Thymus (tissue), 11 donors: ENCODE data around the gene C6orf15. TPM values are rescaled to one million over a fixed set of nuclear protein-coding genes. Genes with fewer than 3 reads are reported as not detected.
A peak's percentile ranks its signal among the peaks of the same experiment; 100 is the strongest.

Experiments used
- DNase-seq, 9 donors: peaks; one replicate each; pipeline ENCODE4 v3.0.0-alpha.2; 2013; ENCODE audit warnings: low spot score in 9 of 9, low read depth in 6 of 9, missing footprints in 1 of 9
- H3K27ac ChIP-seq, 2 donors: one replicate each; pipeline ENCODE4 v1.5.1; 2013; ENCODE audit warnings: control low read depth in 1 of 2, low read depth in 1 of 2, low read length in 1 of 2, mild to moderate bottlenecking in 1 of 2, moderate library complexity in 1 of 2
- H3K27me3 ChIP-seq, 2 donors: one replicate each; pipeline ENCODE4 v1.5.1; 2013; ENCODE audit warnings: low read length in 1 of 2; ENCODE audit not compliant: control insufficient read depth in 2 of 2, insufficient read depth in 1 of 2
- H3K36me3 ChIP-seq, 2 donors: one replicate each; pipeline ENCODE4 v1.5.1; 2013; ENCODE audit warnings: low read length in 1 of 2, mild to moderate bottlenecking in 1 of 2, moderate library complexity in 1 of 2; ENCODE audit not compliant: control insufficient read depth in 2 of 2, insufficient read depth in 2 of 2
- H3K4me1 ChIP-seq, 2 donors: one replicate each; pipeline ENCODE4 v1.5.1; 2013; ENCODE audit warnings: low read length in 2 of 2; ENCODE audit not compliant: control insufficient read depth in 2 of 2, insufficient read depth in 2 of 2
- H3K4me3 ChIP-seq, 2 donors: one replicate each; pipeline ENCODE4 v1.5.1; 2013; ENCODE audit warnings: low read length in 2 of 2, control low read depth in 1 of 2, mild to moderate bottlenecking in 1 of 2
- H3K9me3 ChIP-seq, 2 donors: one replicate each; pipeline ENCODE4 v1.5.1; 2013; ENCODE audit warnings: low read length in 1 of 2, mild to moderate bottlenecking in 1 of 2; ENCODE audit not compliant: control insufficient read depth in 2 of 2, insufficient read depth in 1 of 2
- WGBS: extraction: QIAGEN DNeasy Blood & Tissue Kit; methylation state at CpG from one replicate; pipeline ENCODE4 v1.1.7; 2013; 5-methylcytosine and 5-hydroxymethylcytosine counted together
- polyA plus RNA-seq: library from polyadenylated mRNA; stranded (reverse); fragments of 200-250 nt; gene quantifications from one replicate; pipeline ENCODE4 v1.2.3, GENCODE V29; 2013
- total RNA-seq: library from RNA; stranded (reverse); fragments of 120-200 nt; gene quantifications from one replicate; pipeline ENCODE4 v1.2.4, GENCODE V29; 2013
- donor health status: healthy.

Gene C6orf15
- total and polyA plus RNA-seq, 2 donors, result 0.38 to 24.6 TPM

DNA sequence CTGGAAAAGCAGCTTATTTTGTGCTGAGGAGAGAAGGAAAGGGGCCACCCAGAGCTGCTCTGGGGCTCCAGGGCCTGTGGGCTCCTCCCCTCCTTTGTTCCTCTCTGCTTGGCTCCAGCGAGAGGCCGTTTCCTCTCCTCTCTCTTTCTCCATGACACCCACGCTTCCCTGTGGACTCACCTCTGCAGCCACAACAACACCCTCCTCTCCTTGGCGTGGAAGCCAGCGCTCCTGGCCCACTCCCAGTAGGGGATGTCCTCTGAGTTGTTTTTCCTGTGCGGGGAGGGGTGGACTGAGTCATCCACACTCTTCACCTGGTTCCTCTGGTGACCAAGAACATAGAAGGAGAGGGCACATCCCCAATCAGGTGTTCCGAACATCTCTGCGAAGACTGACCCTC lies 12.8 kb upstream of the C6orf15 start:
- Histone ChIP-seq H3K9me3 (no peaks in the 10 kb centered on the region), H3K27ac (no peak overlapping the region), H3K27me3 (peaks cover 0 to 8% of the 10 kb centered on the region in 2 donors), H3K4me1 (peaks cover 0 to 7% of the 10 kb centered on the region in 2 donors), H3K36me3 (no peaks in the 10 kb centered on the region), H3K4me3 (no peak overlapping the region)
- WGBS, result 83% methylated on average over 8 of the region's 8 CpGs
- no peak for DNase-seq

DNA sequence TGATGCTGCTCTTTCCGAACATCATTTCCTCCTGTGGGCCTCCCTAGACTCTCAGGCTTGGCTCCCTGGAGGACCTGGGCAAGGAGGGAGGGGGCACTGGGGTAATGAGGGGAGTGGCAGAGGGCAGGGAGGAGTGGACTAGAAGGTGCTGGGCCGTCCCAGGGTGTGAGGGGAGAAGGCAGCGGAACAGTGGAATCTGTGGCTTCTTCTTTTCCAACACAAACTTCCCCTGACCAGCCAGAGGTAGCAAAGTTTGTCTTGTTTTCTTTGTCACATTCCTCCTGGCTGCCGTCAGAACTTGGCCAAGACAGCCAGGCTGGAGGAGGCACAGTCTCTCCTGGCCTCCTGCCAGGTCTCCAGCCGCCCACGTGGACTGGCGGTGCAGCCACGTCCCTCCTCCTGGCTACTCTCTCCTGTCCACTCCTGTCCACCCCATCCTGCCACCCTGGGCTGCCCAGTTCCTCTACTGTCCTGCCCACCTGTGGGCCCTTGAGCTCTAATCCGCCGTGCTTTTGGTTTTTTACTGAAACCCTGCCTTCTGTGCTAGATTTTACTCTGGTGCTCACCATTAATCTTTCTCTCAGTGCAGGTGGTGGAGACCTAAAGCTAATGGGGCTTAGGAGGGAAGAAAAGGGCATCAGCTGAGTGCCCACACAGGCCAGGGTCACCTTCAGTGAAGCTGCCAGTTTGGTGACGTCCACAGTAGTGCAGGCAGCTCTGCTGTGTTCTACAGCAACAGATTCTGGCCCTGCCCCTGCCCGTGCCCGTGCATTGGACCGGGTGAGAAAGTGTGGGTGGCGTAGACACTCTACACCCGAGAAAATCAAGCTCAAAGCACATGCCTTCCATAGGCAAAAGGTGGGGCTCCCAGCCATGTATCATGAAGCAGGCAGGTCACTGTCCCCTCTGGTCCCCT lies 10.7 kb upstream of the C6orf15 start:
- 80% methylated on average over 16 of the region's 16 CpGs for WGBS
- DNase-seq, result peak in 1 of 9 donors; percentile 14
- Histone ChIP-seq H3K4me3 (no peak overlapping the region), H3K36me3 (no peaks in the 10 kb centered on the region), H3K9me3 (no peaks in the 10 kb centered on the region), H3K4me1 (peaks cover 0 to 7% of the 10 kb centered on the region in 2 donors), H3K27ac (no peak overlapping the region), H3K27me3 (peaks cover 0 to 7% of the 10 kb centered on the region in 2 donors)

DNA sequence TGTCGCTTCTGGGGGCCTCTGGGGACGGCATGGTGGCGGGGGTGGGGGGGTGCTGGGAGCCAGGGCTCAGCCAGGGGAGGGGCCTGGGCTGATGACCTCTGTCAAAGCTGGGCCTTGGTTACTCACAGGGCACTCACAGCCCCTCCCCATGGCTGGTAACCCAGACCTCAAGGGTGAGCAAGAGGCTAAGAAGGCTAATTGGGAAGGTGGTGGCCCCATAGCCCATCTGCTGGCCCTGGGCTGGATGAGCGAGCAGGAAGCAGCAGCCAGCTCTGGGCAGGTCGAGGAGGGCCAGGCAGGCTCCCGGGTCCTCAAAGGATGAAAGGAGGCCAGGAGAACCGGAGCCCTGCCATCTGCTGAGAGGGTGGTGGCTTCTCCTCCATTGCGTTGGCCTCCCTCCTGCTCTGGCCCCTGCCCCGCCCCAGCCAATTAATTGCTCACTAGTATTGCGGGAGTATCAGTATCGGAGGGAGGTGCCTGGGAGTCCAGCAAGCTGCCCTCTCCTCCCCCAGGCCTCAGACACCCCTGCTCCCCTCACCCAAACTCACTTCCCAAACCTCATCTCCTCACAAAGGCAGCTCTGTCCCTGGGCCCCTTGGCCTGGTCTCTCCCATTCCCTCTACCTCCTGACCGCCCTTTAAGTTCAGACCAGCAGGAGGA lies 8.9 kb upstream of the C6orf15 start:
- Histone ChIP-seq H3K27me3 (peaks cover 0 to 19% of the 10 kb centered on the region in 2 donors), H3K4me1 (peaks cover 0 to 7% of the 10 kb centered on the region in 2 donors), H3K27ac (no peak overlapping the region), H3K36me3 (no peaks in the 10 kb centered on the region), H3K4me3 (no peak overlapping the region), H3K9me3 (no peaks in the 10 kb centered on the region)
- 97% methylated on average over 12 of the region's 12 CpGs for WGBS
- DNase-seq, result no peak

DNA sequence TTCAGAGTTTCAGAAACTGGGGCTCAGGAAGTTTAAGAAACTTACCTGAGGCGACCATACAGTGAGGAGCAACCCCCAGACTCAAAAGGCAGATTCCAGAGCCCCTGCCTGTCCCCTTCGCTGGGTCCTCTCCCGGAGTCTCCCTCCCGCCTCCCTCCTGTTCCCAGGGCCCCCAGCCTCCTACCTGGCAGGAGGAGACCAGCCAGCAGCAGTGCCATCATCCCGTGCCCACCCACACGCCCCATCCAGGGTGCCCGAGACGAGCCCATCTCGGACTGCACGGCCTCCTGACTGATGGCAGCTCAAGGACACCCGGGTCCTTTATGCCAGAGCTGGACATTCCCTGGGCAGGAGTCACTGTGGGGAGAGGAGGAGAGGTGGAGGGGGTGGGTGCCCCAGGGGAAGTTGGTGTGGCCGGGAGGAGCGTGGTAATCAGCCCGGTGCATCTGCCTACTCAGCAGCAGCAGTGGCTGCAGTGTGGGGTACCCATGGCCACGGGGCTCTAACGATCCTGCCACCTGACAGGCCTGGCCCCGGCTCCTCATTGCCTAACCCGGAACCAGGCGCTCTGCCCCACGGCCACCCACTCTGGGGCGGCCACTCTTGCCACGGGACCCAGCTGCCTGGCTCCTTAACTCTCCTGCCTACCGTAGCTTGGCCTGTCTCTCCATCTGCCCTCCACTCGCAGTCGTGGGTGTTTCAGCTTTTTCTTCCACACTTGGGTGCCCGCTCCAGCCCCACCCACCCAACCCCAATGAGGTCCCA lies 8.0 kb upstream of the C6orf15 start, which contains the start of gene CDSN:
Gene CDSN, minus strand, starts transcription at position 296 of the 765 bp plus-strand sequence. Its CDS starts 27 bp downstream, at position 269.
- H3K27me3 ChIP-seq, result peaks cover 0 to 24% of the 10 kb centered on the region in 2 donors
- no peak for DNase-seq

DNA sequence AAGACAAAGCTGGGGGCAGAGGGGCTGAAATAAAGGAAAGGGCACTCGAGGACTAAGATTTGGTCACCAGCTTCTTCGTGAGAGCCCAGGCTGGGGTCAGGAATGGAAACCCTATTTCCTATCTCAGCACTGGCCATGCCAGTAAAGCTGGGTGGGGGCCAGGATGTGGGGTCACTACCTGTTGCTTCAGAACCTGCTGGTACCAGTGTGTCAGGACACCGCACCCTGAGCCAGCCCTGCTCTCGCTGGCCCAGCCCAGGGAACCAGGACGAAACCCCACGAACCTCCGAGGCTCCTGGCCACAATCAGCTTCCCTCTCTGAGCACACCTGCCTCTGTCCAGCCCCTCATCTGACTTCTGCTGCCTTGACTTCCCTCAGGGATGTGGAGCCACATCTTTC lies 5.8 kb upstream of the C6orf15 start:
- Histone ChIP-seq H3K9me3 (no peaks in the 10 kb centered on the region), H3K27ac (no peak overlapping the region), H3K4me1 (peaks cover 0 to 3% of the 10 kb centered on the region in 2 donors), H3K27me3 (peaks cover 0 to 34% of the 10 kb centered on the region in 2 donors), H3K36me3 (no peaks in the 10 kb centered on the region), H3K4me3 (no peak overlapping the region)
- 89% methylated on average over 7 of the region's 7 CpGs for WGBS
- DNase-seq, result no peak

More for the DNA sequence above, 8.0 kb upstream of the C6orf15 start, which contains the start of gene CDSN:
- H3K27ac ChIP-seq, result no peak within 1 kb of the TSS
- 87% methylated on average over 26 of the region's 26 CpGs for WGBS
- no peaks in the 10 kb centered on the region for H3K36me3 ChIP-seq
- peaks cover 0 to under 1% of the 10 kb centered on the region in 2 donors for H3K4me1 ChIP-seq
- H3K9me3 ChIP-seq, result no peaks in the 10 kb centered on the region
- no peak within 1 kb of the TSS for H3K4me3 ChIP-seq

DNA sequence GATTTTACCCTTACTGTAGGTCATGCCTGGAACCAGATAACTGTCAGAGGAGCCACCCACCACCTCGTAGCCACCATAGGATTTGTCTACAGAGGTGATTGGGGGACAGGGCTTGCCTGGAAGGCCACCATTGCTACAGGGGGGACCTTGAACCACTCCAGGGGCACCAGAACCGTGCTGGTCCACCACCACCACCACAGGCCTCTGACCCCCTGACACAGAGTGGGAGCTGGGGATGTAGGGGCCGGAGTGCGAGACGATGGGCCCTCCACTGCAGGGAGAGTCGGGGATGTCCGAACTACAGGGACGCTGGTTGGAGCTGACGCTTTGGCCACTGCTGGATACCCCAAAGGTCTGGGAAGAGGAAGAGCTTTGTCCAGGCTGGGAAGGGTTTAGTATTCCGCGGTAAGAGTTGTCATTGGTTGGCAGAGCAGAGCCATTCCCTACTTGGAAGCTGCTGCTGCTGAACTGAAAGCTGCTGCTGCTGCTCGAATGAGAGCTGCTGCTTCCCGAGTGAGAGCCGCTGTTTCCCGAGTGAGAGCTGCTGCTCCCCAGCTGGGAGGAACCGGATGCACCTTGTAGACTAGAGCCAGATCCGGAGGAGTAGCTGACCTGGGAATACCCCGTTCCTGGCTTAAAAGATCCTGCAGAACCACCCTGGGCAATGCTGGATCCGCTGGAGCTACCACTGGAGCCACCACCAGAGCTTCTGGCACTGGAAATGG lies 4.4 kb upstream of the C6orf15 start:
- Histone ChIP-seq H3K4me3 (no peak overlapping the region), H3K27me3 (peaks cover 0 to 41% of the 10 kb centered on the region in 2 donors), H3K4me1 (peaks cover 0 to 3% of the 10 kb centered on the region in 2 donors), H3K27ac (no peak overlapping the region), H3K9me3 (no peaks in the 10 kb centered on the region), H3K36me3 (no peaks in the 10 kb centered on the region)
- 90% methylated on average over 19 of the region's 19 CpGs for WGBS
- DNase-seq, result no peak

DNA sequence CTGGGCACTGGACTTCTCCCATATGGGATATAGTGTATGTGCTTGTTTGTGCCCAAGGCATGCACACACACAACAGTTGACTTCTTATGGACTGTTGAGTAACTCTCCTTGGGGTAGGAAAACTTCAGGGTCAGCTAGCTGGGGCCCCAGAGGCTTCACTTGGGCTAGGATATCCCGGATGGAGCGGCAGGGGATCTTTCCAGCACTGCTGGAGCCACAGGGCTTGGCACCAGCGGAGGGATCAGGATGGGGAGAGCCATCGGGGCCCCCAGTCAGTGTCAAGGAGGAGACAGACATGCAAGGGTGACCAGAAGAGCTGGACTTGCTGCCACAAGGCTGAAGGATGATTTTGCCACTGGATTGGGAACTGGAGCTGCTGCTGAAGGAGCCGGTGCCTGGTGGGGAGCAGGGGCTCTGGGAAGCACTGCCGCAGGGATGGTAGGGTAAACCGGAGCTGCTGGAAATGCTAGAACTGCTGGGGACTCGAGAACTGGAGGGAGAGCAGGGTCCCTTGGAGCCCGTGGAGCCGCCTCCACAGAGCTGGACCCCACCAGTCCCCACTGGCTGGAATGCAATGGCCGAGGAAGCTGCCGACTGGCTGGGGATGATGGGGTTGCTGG lies 3.7 kb upstream of the C6orf15 start:
- Histone ChIP-seq H3K4me3 (no peak overlapping the region), H3K27ac (no peak overlapping the region), H3K9me3 (no peaks in the 10 kb centered on the region), H3K4me1 (peaks cover 0 to 3% of the 10 kb centered on the region in 2 donors), H3K27me3 (peaks cover 0 to 45% of the 10 kb centered on the region in 2 donors), H3K36me3 (no peaks in the 10 kb centered on the region)
- no peak for DNase-seq
- WGBS, result 97% methylated on average over 12 of the region's 12 CpGs
